AG09319 (cell line): Measurements from ENCODE around the gene MRE11.
A peak's percentile ranks its signal among the peaks of the same experiment; 100 is the strongest.

Experiments used
- DNase-seq: peaks from one replicate; pipeline ENCODE4 v3.0.0-alpha.2; 2010; ENCODE audit warnings: low read depth; ENCODE audit errors: extremely low read depth
- TF ChIP-seq, protein P1 (sequence below): IDR thresholded peaks from 2 replicates; pipeline ENCODE4 v1.5.1; 2011; ENCODE audit warnings: low read depth, mild to moderate bottlenecking, inconsistent platforms, low read length, moderate library complexity

The MRE11 gene

DNA sequence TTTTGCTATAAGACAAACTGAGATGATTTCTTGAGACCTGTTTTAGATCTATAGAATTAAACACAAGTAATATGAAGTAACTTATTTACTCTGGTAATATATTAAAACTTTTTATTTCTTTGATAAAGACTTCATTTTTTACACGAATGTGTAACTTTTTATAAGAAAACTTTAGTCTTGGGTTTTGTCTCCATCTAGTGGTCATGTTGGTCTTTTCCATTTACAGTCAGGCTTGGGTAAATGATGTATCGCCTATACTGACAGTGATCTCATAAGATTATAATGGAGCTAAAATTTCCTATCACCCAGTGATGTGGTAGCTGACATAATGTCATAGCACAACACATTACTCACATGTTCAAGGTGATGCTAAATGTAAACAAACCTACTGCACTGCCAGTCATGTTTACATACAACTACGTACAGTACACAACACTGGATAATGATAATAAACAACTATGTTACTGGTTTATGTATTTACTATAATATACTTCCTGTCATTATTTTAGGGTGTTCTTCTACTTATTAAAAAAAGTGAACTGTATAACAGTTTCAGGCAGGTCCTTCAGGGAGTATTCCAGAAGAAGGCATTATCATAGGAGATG lies 11.1 kb upstream of the MRE11 start:
- TF ChIP-seq, protein P1, sequence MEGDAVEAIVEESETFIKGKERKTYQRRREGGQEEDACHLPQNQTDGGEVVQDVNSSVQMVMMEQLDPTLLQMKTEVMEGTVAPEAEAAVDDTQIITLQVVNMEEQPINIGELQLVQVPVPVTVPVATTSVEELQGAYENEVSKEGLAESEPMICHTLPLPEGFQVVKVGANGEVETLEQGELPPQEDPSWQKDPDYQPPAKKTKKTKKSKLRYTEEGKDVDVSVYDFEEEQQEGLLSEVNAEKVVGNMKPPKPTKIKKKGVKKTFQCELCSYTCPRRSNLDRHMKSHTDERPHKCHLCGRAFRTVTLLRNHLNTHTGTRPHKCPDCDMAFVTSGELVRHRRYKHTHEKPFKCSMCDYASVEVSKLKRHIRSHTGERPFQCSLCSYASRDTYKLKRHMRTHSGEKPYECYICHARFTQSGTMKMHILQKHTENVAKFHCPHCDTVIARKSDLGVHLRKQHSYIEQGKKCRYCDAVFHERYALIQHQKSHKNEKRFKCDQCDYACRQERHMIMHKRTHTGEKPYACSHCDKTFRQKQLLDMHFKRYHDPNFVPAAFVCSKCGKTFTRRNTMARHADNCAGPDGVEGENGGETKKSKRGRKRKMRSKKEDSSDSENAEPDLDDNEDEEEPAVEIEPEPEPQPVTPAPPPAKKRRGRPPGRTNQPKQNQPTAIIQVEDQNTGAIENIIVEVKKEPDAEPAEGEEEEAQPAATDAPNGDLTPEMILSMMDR = peak; percentile 61
- DNase-seq = peak; percentile 15

DNA sequence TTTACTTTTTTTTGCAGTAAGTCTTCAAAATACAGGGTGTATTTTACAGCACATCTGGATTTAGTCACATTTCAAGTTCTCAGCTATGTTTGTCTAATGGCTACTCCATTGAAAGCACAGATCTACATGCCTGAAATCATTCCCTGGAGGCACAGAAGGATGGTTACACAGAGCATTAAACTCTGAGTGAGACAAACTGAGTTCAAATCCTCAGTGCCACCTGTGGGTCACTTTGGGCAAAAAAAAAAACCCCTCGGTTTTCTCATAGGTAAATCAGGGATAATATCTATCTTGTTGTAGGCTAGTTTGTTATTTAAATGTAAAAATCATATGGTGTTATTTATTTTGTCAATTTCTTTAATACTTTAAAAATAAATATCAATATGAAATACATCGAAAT lies 7.9 kb upstream of the MRE11 start:
- TF ChIP-seq, protein P1 = no peak
- DNase-seq = no peak

DNA sequence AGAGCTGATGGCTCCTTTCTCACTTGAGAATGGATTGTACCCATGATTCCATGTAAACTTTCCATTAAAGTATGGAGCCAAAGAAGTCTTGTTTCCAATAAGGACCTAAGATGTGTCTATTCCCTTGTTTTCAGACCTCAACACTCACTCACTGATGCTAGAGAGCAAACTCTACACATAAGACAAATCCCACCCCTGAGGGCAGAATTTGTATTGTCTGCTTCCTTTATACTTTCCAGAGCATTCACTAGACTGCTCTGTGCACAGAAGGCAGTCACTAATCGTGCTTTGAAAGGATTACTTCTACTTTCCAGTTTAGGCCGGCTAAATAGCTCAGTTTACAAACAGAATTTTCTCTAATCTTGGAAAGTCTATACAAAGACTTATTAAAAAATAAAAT lies 6.5 kb upstream of the MRE11 start:
- TF ChIP-seq, protein P1 = no peak
- no peak for DNase-seq

DNA sequence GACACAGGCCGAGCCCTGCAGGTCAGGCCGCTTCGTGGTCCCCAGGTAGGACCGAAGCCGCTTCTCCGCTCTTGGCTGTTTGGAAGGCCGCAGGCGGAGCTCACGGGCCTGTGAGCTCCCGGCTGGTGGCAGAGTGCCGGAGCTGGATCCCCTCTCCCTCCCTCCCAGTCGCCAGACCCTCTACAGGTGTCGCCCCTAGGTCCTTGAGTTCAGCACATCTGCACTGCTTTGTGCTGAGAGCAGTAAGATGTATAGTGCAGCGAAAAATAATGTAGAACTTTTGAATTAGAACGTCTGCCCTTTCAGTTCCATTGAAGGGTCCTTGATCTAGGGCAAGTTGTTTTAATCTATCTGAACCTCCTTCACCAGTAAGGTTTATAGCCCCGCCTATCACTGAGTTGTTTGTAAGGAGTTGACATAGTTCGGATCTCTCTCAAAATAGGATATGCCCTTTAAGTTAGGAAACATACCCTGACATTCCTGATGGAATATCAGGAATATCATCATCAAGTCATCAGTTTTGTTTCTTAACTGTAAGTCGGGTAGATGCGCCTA lies 559 bp upstream of the MRE11 start:
- TF ChIP-seq, protein P1 = no peak
- no peak for DNase-seq

DNA sequence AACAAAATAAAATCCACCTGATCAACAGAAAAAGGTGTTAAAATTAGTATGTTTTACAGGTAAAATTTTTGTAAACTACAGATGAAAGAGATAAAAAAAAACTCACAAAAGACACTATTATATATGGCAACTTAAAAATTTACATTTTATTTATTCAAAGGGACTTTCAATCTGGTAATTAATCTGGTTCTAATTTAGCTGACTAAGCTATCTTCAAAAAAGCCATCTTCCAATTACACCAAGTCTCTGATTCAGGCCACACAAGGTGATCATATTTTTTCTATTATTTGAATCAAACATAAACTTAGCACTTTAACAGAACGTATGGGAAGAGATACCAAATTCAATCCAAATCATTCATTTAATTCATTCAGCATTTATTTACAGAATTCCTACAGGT lies 7.6 kb downstream of the MRE11 start:
- TF ChIP-seq, protein P1 = no peak
- DNase-seq = no peak

DNA sequence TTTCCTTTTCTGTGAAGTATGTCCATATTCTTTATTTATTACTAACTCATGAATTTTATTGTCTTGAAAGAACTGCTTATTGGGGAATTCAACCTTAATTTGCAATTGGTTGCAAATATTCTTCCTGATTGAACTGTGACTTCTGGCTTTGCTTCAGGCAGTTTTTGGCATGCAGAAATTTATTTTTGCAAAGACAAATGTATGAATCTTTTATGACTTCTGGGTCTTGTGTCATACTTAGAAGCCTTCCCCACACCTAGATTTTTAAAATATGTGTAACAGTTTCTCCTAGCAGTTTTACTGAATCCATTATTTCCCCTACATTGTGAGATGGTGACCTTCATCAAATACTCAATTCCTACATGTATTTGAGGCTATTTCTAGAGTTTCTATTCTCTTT lies 12.3 kb downstream of the MRE11 start:
- TF ChIP-seq, protein P1 = no peak
- DNase-seq = no peak

DNA sequence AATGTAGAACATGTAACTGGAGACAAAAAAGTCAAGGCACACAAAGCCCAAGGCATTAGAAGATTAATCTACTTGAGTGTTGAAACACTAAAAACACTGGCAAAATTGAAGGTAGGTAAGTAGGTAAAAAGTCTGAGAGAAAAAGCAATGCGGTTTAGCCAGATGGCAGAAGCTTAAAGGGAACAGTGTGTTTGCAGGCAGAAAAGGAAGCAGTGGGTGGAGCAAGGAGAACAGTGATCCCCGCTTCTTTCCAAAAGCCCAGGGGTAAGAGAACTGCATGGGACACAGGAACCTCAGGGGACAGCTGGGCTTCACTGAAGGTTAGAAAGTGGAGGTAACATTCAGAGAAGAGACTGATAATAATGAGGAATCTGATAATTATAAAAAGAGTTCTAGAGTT lies 16.0 kb downstream of the MRE11 start:
- DNase-seq = no peak
- TF ChIP-seq, protein P1 = no peak
